ENCODE data around the gene ADISSP. TPM values are rescaled to one million over a fixed set of nuclear protein-coding genes. Genes with fewer than 3 reads are reported as not detected.

ADISSP gene
- total RNA-seq, 1 experiment from 2014 or later = 99.4 TPM

DNA sequence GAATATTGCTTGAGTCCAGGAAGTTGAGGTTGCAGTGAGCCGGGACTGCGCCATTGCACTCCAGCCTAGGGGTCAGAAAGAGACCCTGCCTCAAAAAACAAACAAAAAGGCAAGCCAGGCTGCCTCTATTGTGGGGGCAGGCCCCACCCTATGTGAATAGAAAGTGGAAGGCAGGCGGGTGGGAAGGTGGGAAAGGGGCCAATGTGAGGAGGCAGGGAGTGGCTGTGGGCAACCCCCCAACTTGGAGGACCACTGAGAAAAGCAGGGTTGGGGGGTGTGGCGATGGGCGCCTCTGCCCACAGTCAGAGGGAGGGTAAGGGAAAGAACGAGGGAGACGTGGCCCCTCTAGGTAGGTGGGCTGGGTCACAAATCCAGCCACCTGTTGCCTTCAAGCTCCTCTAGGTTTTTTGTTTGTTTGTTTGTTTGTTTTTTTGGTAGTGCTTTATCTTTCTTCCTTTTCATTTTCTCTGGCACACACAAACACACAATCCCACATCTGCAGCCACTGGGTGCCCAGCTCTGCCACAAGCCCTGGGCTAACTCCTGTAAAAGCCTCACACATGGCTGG, 47.5 kb upstream of the ADISSP start:
- ChIA-PET CTCF (no interaction called here), POLR2A (interaction anchor here (3.3 kb wide), 1 partner anchor 19 kb away, joined by 14 read pairs; the partner anchor contains the start of gene CDC25B), RAD21 (ENCODE audit: low non-redundant PET in 1 of 2, low total read pairs in 2 of 2, uncharacterized antibody in 2 of 2, unreplicated experiment in 2 of 2) (no interaction called here)
- TF ChIP-seq, protein P1, sequence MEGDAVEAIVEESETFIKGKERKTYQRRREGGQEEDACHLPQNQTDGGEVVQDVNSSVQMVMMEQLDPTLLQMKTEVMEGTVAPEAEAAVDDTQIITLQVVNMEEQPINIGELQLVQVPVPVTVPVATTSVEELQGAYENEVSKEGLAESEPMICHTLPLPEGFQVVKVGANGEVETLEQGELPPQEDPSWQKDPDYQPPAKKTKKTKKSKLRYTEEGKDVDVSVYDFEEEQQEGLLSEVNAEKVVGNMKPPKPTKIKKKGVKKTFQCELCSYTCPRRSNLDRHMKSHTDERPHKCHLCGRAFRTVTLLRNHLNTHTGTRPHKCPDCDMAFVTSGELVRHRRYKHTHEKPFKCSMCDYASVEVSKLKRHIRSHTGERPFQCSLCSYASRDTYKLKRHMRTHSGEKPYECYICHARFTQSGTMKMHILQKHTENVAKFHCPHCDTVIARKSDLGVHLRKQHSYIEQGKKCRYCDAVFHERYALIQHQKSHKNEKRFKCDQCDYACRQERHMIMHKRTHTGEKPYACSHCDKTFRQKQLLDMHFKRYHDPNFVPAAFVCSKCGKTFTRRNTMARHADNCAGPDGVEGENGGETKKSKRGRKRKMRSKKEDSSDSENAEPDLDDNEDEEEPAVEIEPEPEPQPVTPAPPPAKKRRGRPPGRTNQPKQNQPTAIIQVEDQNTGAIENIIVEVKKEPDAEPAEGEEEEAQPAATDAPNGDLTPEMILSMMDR (IDR thresholded peaks at IDR 0.05 in 2 of 3, conservative IDR thresholded peaks at IDR 0.05 in 1 of 3; ENCODE audit: borderline replicate concordance in 1 of 3, insufficient read depth in 1 of 3, low read depth in 2 of 3, low read length in 2 of 3) = no peak
- TF ChIP-seq REST (IDR thresholded peaks at IDR 0.05; ENCODE audit: low read depth) (no peak), SRF (IDR thresholded peaks at IDR 0.05; ENCODE audit: low read depth) (no peak), ZFX (IDR thresholded peaks at IDR 0.05) (no peak), FOSL1 (IDR thresholded peaks at IDR 0.05; ENCODE audit: low read depth) (no peak), EZH2 (IDR thresholded peaks at IDR 0.05) (no peak), SIN3A (IDR thresholded peaks at IDR 0.05; ENCODE audit: low read depth) (no peak), CEBPB (IDR thresholded peaks at IDR 0.05; ENCODE audit: low read depth) (no peak), POLR2AphosphoS5 (IDR thresholded peaks at IDR 0.05; ENCODE audit: low read depth, low read length) (no peak), JUND (IDR thresholded peaks at IDR 0.05) (no peak)
- TF ChIP-seq, protein P2, sequence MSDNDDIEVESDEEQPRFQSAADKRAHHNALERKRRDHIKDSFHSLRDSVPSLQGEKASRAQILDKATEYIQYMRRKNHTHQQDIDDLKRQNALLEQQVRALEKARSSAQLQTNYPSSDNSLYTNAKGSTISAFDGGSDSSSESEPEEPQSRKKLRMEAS (IDR thresholded peaks at IDR 0.05) = no peak
- TF ChIP-seq, protein P3, sequence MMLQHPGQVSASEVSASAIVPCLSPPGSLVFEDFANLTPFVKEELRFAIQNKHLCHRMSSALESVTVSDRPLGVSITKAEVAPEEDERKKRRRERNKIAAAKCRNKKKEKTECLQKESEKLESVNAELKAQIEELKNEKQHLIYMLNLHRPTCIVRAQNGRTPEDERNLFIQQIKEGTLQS (IDR thresholded peaks at IDR 0.05) = no peak
- Histone ChIP-seq H3K9me2 (ENCODE audit: insufficient read depth) (no peaks in the 10 kb centered on the region), H3K79me2 (ENCODE audit: insufficient read depth, low read length) (peaks cover 5% of the 10 kb centered on the region), H3K4me2 (ENCODE audit: low read length) (no peak overlapping the region), H3K9ac (ENCODE audit: low read length) (no peak overlapping the region), H3K9me3 (ENCODE audit: control insufficient read depth in 1 of 2, insufficient read depth in 1 of 2, low read depth in 1 of 2, low read length in 2 of 2) (no peaks in the 10 kb centered on the region), H3K4me3 (replicated peaks in 1 of 2; ENCODE audit: low read depth in 1 of 2, low read length in 2 of 2) (no peak overlapping the region), H4K20me1 (ENCODE audit: insufficient read depth) (no peaks in the 10 kb centered on the region), H3K4me1 (ENCODE audit: control insufficient read depth in 1 of 2, insufficient read depth in 2 of 2, low read length in 2 of 2) (peaks cover 59 to 85% of the 10 kb centered on the region in 2 experiments), H2AFZ (ENCODE audit: low read depth, low read length, poor library complexity, severe bottlenecking) (no peak overlapping the region), H3K27ac (ENCODE audit: low read depth, low read length) (no peak overlapping the region; the same call in 1 of the 2 replicates), H3K36me3 (ENCODE audit: control insufficient read depth in 1 of 2, insufficient read depth in 2 of 2, low read length in 2 of 2) (no peaks in the 10 kb centered on the region), H3K27me3 (ENCODE audit: insufficient read depth, low read length) (no peaks in the 10 kb centered on the region)
- DNase-seq (ENCODE audit: low read depth, low spot score) (no peak), ATAC-seq (no peak)
- intact Hi-C loops (cut with micrococcal nuclease) = no loop called here
- BruUV-seq (replicated peaks) = no TSS peak

Measured in HCT116 (cell line).